NOMO-1 (cell line): ENCODE results near the gene GJD4.

Experiments
- DNase-seq, 2 experiments: peaks; one replicate each; lab custom pipeline; 2025; ENCODE audit not compliant: unreplicated experiment in 2 of 2; lab: John Stamatoyannopoulos, UW

Gene GJD4

GRCh38 chr10:35613597-35614226 lies 8.6 kb downstream of the GJD4 start:
- DNase-seq = no peak

GRCh38 chr10:35614312-35614711 lies 9.2 kb downstream of the GJD4 start:
- no peak for DNase-seq

GRCh38 chr10:35626971-35627507 lies 21.9 kb downstream of the GJD4 start:
- no peak for DNase-seq

- DNase-seq = no peak
Observed at GRCh38 chr10:35631404-35631803, 26.3 kb downstream of the GJD4 start.

GRCh38 chr10:35632027-35632426 lies 26.9 kb downstream of the GJD4 start:
- no peak for DNase-seq

- no peak for DNase-seq
Observed at GRCh38 chr10:35633006-35633980, 28.2 kb downstream of the GJD4 start.

- peak; percentile 22 to 48 for DNase-seq
Observed at GRCh38 chr10:35635576-35635975, 30.4 kb downstream of the GJD4 start.

- DNase-seq = no peak
Observed at GRCh38 chr10:35636956-35637355, 31.8 kb downstream of the GJD4 start.

- no peak for DNase-seq
Observed at GRCh38 chr10:35637462-35637861, 32.3 kb downstream of the GJD4 start.

- no peak for DNase-seq
Observed at GRCh38 chr10:35638101-35638500, 33.0 kb downstream of the GJD4 start.

- DNase-seq = no peak
Observed at GRCh38 chr10:35639021-35639727, 34.0 kb downstream of the GJD4 start.

- no peak for DNase-seq
Observed at GRCh38 chr10:35639728-35640401, 34.7 kb downstream of the GJD4 start.

GRCh38 chr10:35640474-35640873 lies 35.3 kb downstream of the GJD4 start:
- peak in 1 of 2 experiments; percentile 15 for DNase-seq

GRCh38 chr10:35640951-35641675 lies 36.0 kb downstream of the GJD4 start:
- DNase-seq = peak; percentile 11 to 20

- no peak for DNase-seq
Observed at GRCh38 chr10:35641676-35642034, 36.5 kb downstream of the GJD4 start.

GRCh38 chr10:35642035-35642792 lies 37.1 kb downstream of the GJD4 start, which contains the start of gene FZD8:
FZD8 (minus strand) TSS chr10:35642296; CDS start chr10:35641429, 867 bp downstream.
- peak; percentile 34 to 50 for DNase-seq

- no peak for DNase-seq
Observed at GRCh38 chr10:35642793-35643114, 37.6 kb downstream of the GJD4 start.

GRCh38 chr10:35643151-35644049 lies 38.3 kb downstream of the GJD4 start:
- peak; percentile 43 to 61 for DNase-seq
